Adipose tissue (tissue), 3 donors: Measurements from ENCODE around the gene MAPK4. TPM values are rescaled to one million over a fixed set of nuclear protein-coding genes. Genes with fewer than 3 reads are reported as not detected.

Source experiments
- H3K27ac ChIP-seq: one replicate; pipeline ENCODE4 v1.5.1; 2013; ENCODE audit warnings: low read depth, low read length
- WGBS, 3 donors: extraction: QIAGEN DNeasy Blood & Tissue Kit; methylation state at CpG; one replicate each; pipeline ENCODE4 v1.1.7; 2013; 5-methylcytosine and 5-hydroxymethylcytosine counted together
- polyA plus RNA-seq, 3 donors: library from polyadenylated mRNA; stranded (reverse); fragments of 200-250 nt; gene quantifications; one replicate each; pipeline ENCODE4 v1.2.3, GENCODE V29; 2013
- donor health status: healthy with polysubstance abuse.
- donor health status: Bipolar disorder and iron deficiency.
- donor health status: healthy.

Gene MAPK4
- polyA plus RNA-seq, 3 donors = 0.11 to 0.36 (median 0.15) TPM

DNA sequence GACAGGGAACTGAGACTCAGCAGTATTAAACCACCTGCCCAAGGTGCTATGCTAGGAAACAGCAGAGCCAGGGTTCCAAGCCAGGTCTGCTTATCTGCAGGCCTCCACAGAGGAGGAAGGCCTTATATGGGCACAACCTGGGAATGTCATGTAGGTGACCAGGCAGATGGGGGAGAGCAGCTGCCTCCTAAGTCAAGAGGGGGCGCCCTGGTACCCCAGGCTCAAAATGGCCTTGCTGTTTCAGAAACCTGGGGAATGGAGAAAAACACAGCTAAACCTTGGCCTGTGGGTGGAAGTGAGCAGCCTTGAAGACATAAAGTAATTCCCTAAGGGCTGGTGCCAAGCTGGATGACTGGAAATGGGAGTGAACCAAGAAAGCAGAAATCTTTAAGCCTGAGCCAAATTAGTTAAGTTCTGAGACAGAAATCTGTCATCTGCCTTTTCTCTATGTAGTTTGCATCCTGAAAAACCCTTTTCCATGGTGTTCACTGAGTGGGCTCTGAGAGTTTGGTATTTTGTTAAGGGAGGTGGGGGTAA lies 79.1 kb downstream of the MAPK4 start:
- 81 to 100% (median 96%) methylated on average over 1 of the region's 1 CpG for WGBS, 3 donors
- no peak overlapping the region for H3K27ac ChIP-seq

DNA sequence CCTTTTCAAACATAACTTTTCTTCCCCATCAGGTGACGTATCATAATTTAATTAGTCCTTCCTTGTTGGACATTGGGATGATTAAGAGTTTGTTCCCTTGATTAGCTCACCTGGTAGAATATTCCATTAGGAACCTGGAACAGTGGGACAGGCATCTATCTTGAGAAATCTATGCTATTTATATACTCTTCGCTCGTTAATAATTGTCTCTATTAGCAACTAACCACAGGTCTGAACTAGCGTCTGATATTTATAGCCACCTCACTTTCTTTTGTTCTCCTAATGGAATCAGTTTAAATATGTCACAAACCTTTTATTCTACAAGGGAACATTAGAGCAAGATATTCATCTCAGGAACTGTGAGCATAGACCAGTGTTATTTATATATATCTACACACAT lies 79.8 kb downstream of the MAPK4 start:
- WGBS, 3 donors = 73 to 88% (median 76%) methylated on average over 4 of the region's 4 CpGs
- H3K27ac ChIP-seq = no peak overlapping the region

DNA sequence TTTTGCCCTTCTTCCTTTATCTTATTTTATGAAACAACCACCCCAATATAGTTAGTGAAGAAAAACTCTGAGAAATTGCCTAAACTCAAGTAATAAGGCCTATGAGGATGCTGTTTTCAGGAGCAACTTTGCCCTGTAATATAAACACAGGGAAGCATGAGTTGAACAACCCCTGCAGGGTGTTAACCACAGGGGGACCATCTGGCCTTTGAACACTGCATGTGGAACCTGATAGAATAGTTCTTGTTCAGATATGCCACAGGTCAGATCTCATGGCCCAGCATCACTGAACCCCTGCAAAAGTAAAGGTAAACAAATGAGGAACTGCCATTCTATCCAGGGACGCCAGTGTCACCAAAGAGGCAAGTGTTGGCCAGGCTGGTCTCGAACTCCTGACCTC lies 82.6 kb downstream of the MAPK4 start:
- 90 to 96% (median 92%) methylated on average over 2 of the region's 2 CpGs for WGBS, 3 donors
- no peak overlapping the region for H3K27ac ChIP-seq

DNA sequence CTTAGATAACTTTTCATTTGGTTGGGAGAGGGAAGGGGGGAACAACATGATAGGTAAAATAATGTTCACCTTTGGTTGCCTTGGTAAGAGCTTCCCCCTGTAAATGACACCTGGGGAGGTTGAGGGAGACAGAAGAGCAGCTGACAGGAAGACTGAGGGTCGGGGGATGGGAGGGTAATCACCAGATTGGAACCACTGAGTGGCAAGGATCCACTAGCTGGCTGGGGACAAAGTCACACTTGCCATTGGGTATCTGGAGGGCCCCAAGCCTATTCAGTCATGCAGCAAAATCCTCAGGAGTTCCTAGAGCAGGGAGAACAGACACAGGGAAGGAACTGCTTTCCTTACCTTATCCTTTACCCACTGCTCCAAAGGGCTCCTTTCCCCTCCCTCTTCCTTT lies 84.3 kb downstream of the MAPK4 start:
- 67 to 93% (median 85%) methylated on average over 1 of the region's 1 CpG for WGBS, 3 donors
- H3K27ac ChIP-seq = no peak overlapping the region

DNA sequence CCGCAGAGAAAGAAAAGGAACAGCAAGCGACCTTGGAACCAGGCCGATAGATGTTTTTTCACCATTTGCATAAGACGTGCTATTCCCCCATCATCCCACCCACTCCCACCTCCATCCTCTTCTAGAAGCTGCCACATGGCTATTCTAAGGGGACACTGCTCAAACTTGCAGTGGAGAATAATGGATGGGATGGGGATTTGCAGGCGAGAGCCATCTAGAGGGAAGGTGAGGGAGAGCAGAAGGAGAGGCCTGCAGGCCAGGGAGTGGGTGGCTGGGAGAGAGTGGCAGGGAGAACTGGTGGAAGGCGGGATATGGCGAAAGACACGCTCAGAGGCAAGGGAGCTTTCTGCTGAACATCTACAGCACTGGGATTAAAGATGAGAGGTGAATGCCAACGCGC lies 84.9 kb downstream of the MAPK4 start:
- WGBS, 3 donors = 68 to 80% (median 77%) methylated on average over 10 of the region's 10 CpGs
- no peak overlapping the region for H3K27ac ChIP-seq

DNA sequence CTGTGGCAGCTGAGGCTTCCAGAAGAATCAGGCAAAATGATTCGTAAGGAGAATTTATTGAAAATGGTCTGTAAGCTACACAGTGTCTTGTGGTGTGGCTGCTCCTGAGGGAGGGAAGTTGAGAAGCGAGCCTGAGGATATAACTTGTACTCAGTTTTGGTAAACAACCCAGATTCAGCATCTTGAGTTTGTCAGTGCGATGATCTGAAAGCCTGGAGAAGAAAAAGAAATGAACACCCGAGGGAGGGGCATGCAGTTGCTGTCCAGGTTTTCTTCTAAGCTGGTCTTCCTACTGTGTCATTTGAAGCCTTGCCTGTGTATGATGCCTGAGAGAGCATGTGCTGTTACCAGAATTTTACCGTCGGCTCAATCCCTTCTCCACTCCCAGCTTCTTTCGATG lies 87.3 kb downstream of the MAPK4 start:
- WGBS, 3 donors = 76 to 86% (median 80%) methylated on average over 7 of the region's 7 CpGs
- H3K27ac ChIP-seq = no peak overlapping the region

DNA sequence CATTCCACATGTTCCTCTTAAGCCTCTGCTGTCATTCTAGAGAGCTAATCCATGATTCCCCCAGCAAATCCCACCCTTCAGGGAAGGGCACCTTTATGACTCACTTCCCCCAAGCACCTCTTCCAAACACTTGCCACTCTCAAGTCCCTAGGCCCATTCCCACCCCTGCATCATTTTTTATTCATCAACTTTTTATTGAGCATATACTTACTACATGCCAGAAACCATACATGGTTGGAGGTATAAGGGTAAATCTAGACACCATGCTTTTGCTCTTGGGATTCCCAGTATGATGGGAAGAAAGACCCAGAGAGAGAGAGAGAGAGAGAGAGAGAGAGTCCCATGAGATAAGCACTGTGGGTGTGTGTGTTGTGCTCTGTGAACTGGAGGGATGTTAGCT lies 87.9 kb downstream of the MAPK4 start:
- no peak overlapping the region for H3K27ac ChIP-seq

DNA sequence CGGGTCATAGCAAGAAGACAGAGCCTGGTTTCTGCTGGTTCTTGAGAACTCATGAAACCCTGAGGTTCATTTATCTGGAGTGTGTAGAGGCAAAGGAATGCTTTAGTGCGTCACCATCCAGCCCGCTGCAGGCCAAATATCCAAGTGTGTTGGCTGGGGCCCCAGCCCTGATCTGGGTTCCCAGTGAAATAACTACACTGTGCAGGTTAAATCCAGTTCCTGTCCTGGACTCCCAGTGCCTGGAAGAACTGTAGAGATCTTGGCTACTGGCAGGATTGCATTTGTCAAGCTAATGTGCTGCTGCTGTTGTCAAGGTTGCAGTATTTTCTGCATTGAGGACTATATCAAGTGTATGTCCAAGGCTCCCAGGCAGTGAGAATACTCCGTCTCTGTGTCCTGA lies 89.9 kb downstream of the MAPK4 start:
- H3K27ac ChIP-seq = no peak overlapping the region

DNA sequence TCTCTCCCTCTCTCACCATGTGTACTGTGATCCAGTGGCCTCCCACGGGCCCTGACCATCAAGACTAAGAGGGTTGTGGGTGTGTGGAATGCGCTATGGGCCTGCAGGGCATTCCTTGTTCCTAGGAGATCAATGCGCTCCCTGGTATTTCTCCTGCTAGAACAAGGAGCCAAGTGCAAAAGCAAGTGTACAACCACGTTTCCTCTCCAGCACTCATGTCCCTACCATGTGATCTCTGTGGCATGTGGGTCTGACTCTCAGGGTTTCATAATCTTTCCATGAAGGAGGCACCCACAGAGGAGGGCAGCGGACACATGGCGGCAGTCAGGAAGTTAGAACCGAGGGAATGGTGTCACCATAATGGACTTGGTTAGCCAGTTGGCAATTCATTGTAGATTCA lies 91.4 kb downstream of the MAPK4 start:
- 83 to 88% (median 85%) methylated on average over 7 of the region's 7 CpGs for WGBS, 3 donors
- no peak overlapping the region for H3K27ac ChIP-seq

More for the DNA sequence above, 89.9 kb downstream of the MAPK4 start:
- 65 to 81% (median 68%) methylated on average over 4 of the region's 4 CpGs for WGBS, 3 donors

DNA sequence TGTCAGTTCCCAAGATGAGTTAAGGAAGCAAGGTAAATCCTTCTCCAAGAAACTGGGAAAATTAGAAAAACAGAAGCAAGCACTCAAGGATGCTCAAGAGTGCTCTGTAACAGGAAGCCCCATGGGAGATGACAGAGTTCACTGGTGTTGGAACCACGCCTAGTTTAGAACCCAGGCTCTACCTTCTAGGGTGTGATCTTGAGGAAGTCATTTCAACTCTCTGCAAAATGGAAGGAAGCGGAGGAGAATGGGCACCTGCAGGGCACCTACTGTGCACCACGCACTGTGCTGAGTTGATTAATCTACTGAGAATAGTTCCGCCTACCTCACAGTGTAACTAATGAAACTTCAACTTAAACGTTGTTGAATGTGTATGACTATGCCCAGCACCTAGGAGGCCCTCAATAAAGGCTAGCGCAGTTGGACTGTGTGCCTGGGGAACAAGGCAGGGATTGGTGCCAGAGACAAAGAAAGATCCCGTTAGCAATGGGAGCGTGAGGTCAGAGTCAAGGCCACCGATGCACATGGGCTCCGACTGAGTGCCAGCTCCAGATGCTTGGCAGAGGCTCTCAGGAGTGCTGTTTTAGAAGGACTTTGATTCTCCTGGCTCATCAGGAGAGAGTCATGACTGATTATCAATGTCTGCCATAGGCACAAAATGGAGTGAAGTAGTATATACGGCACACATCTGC lies 93.7 kb downstream of the MAPK4 start:
- WGBS, 3 donors = 74 to 85% (median 80%) methylated on average over 11 of the region's 11 CpGs
- no peak overlapping the region for H3K27ac ChIP-seq

DNA sequence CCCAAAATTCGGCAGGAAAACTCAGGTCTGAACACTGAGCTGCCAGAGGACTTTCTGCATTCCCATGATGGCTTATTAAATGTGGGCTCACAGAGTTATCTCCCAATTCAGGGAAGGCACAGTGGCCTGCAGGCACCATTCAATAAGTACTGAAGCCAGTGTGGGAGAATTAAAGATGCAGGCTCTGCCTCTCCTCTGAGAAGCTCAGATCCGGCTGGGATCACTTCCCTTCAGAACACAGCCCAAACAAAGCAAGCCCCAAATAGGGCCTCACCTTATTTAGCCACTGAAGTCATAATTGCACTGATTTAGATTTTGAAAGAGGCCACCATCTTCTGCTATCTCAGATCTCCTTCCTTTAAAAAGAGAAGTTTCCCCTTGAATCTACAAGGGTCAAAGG lies 94.3 kb downstream of the MAPK4 start:
- 69 to 85% (median 75%) methylated on average over 2 of the region's 2 CpGs for WGBS, 3 donors
- no peak overlapping the region for H3K27ac ChIP-seq

DNA sequence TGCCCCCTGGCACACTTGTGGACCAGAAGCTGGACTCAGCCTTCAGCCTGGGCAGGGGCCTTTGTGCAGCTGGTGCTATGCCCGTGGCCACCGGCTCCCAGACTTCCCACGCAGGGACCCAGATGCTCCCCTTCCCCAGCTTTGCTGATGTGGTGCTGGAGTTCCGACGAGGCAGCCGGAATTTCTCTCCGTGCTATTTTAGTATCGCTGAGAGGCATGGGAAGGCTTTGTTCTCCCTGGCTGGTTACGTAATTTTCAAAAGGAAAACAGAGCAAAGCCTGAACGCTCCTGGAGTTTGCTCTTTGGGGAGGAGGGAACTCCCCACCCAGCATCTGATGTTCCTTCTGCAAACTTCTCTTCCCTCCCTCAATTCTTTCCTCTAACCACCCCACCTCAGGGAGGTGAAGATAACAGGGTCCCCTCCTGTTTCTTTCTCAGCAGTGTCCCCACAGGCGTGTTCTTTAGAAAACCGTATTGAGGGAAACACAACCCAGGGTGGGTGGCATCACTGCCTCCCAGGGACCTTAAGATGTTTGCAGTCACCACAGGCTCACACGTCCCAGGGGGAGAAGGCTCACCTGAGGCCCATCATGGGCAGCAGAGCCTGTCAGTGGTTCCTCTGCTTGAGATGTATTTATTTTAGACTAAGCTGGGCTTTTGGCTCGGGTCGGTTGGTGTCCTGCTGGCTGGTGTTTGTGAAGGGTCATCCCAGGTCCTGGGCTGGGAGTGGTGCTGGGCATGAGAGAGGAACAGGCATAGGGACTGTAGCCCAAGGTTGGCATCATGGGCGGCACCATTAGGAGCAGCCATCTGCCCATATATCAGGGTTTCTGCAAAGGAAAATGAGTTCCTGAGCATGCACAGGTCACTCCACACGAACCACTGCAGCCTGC lies 95.0 kb downstream of the MAPK4 start:
- 63 to 70% (median 67%) methylated on average over 17 of the region's 17 CpGs for WGBS, 3 donors
- no peak overlapping the region for H3K27ac ChIP-seq

DNA sequence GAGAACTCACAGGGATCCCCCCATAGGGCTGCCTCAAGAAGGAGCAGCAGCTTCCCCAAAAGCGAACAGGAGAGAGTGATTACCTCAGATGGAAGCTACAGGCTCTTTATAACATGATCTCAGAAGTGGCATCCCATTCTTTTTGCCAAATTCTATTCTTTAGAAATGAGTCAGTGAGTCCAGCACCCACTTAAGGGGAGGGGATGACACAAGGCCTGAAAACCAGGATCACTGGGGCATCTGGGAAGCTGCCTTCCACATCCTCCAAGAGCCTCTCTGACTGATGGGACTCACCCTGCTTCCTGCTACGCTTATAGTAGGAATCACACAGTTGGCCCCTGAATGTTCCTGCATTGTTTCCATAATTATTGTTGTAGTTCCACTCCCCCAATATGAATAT lies 96.5 kb downstream of the MAPK4 start:
- no peak overlapping the region for H3K27ac ChIP-seq
- WGBS, 3 donors = 88 to 95% (median 92%) methylated on average over 2 of the region's 2 CpGs

DNA sequence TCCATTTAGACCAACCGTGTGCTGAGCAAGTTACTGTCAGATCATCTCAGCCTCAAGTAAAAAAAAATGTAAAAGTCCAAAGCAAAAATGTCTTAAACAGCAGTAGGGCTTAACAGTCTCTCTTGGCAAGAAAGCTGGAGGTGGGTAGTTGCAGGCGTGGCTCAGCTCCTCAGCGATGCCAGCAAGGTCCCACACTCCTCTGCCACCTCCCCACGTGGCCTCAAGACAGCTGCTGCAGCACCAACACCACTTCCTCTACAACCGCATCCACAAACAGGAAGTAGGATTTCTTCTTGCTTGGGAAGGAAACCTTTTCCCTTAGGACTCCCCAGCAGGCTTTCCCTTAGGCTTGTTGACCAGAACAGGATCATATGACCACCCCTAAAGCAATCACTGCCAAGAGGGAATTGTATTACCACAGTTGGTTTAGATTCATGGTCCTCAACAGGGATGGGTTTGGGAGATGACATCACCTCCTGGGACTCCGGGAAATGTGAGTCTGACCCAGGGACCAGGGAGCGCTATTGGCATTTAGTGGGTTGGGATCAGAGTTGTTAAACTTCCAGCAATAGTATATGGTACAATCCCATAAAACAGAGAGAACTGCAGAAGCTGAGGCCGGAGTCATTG lies 97.1 kb downstream of the MAPK4 start:
- no peak overlapping the region for H3K27ac ChIP-seq
- WGBS, 3 donors = 75 to 86% (median 76%) methylated on average over 8 of the region's 8 CpGs

DNA sequence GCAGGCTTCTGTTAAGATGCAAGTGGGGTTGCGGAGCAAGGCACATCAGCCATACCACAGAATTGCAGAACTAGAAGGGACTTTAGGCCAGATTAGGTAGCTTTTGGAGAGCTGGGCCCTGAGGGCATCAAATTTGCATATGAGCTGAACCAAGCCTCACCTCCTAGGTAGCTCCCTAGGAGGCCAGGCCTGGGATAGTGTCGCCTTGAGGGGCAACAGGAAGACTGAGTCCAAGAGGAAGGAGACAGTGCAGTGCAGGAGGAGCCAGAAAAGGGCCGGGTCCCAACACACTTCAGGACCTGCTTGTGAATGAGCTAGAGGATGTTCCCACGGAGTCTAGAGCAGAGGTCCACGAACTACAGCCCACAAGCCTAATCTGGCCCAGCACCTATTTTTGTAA lies 98.7 kb downstream of the MAPK4 start:
- 89 to 93% (median 90%) methylated on average over 5 of the region's 5 CpGs for WGBS, 3 donors
- H3K27ac ChIP-seq = no peak overlapping the region

DNA sequence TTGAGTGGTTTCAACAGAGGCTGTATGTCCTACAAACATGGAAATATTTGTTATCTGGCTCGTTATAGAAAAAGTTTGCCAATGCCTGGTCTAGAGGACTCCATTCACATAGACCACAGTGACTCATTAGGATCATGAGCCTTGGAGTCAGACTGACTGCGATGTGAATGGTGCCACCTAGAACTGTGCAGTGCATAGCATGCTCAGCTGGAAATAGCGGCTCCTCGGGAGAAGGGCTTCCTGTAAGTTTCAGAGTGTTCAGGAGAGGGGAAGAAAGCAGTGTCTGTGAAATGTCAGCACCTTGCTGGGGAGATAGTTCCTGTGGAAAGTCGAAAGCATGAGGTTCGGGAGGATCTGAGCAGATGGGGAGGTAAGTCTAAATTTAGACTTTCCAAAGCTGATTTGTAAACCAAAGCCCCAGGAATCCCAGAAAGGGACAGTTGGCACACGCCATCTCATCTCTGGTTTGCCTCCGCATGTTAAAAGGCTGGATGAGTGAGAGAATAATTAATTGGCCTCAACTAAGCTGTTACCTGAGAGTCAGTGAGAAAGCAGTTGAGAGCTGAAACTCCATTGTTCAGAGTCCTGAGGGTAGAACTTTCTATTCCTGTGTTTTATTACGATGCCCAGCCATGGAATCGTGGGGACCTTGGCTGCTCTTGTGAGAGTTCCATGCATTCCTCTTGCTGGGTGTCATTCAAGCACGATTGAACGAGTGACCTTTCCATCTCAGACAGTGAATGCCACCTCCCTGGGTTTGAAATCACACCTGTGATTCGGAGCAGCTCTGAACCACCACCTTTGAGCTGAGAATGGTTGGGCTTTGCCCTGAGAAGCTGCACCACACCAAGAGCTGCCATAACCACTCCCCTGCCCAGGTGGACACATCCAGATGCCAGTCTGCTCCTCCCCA lies 99.5 kb downstream of the MAPK4 start:
- 62 to 70% (median 65%) methylated on average over 13 of the region's 13 CpGs for WGBS, 3 donors
- no peak overlapping the region for H3K27ac ChIP-seq

DNA sequence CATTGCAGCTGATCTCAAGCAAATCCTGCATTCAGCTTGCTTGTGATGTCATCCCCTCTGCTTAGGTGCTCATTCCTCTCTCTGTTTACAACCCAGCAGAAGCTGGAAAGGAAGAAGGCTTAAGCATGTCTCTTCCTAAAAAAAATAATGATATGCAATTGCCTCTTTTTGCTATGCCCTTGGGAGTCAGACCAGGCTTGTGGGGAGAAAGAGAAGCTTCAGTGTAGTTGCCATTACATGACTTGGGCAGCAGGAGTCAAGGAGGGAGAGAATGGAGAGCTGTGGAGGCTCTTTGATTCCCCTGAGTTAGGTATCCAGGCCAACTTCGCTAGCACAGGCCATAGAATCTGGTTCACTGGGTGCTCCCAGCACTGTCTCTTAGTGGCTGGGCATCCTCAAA lies 101.1 kb downstream of the MAPK4 start:
- 78 to 82% (median 81%) methylated on average over 1 of the region's 1 CpG for WGBS, 3 donors

DNA sequence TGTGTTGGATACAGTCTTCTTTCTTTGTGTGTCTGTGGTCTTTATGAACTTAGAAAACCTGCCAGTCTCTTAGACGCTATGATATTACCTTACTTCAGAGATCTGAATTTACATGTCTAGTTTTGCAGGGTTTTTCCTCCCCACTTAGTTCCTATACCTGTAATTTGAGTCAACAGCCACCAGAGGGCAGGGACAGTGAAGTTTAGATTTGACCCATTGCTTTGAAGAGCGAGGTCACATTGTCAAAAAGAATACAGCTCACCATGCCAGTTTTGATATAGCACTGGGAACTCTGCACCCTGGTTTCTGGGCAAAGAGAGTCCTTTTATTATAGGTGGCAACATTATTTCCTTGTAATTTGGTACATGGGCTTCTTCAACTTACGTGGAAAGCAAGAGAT lies 102.3 kb downstream of the MAPK4 start:
- no peak overlapping the region for H3K27ac ChIP-seq
- 61 to 71% (median 68%) methylated on average over 3 of the region's 3 CpGs for WGBS, 3 donors

More for the DNA sequence above, 101.1 kb downstream of the MAPK4 start:
- no peak overlapping the region for H3K27ac ChIP-seq
